ENCODE measurements around the gene EIF3D.
A peak's percentile ranks its signal among the peaks of the same experiment; 100 is the strongest.

The EIF3D gene

GRCh38 chr22:36528795-36529751 is at the start of gene EIF3D:
EIF3D (minus strand) TSS chr22:36529166; CDS start chr22:36526121, 3,045 bp downstream.
- peak within 1 kb of the TSS; percentile 51 for H3K4me3 ChIP-seq (ENCODE audit: low read depth, low read length)

GRCh38 chr22:36578619-36579018 is 49.7 kb upstream of the EIF3D start:
- no peak overlapping the region for H3K4me3 ChIP-seq (ENCODE audit: low read depth, low read length)

GRCh38 chr22:36577019-36577418 is 48.1 kb upstream of the EIF3D start:
- no peak overlapping the region for H3K4me3 ChIP-seq (ENCODE audit: low read depth, low read length)

- no peak overlapping the region for H3K4me3 ChIP-seq (ENCODE audit: low read depth, low read length)
These were observed 45.8 kb upstream of the EIF3D start for GRCh38 chr22:36574728-36575127.

GRCh38 chr22:36573815-36574363 is 44.9 kb upstream of the EIF3D start:
- no peak overlapping the region for H3K4me3 ChIP-seq (ENCODE audit: low read depth, low read length)

- no peak overlapping the region for H3K4me3 ChIP-seq (ENCODE audit: low read depth, low read length)
These were observed 43.0 kb upstream of the EIF3D start for GRCh38 chr22:36571991-36572390.

- no peak overlapping the region for H3K4me3 ChIP-seq (ENCODE audit: low read depth, low read length)
These were observed 41.0 kb upstream of the EIF3D start for GRCh38 chr22:36569999-36570398.

GRCh38 chr22:36568846-36569245 is 39.9 kb upstream of the EIF3D start:
- no peak overlapping the region for H3K4me3 ChIP-seq (ENCODE audit: low read depth, low read length)

GRCh38 chr22:36566720-36567119 is 37.8 kb upstream of the EIF3D start:
- no peak overlapping the region for H3K4me3 ChIP-seq (ENCODE audit: low read depth, low read length)

- H3K4me3 ChIP-seq (ENCODE audit: low read depth, low read length) = no peak overlapping the region
These were observed 36.7 kb upstream of the EIF3D start for GRCh38 chr22:36565686-36566085.

GRCh38 chr22:36565159-36565507 is 36.2 kb upstream of the EIF3D start:
- no peak overlapping the region for H3K4me3 ChIP-seq (ENCODE audit: low read depth, low read length)

GRCh38 chr22:36564422-36565158 is 35.6 kb upstream of the EIF3D start:
- no peak overlapping the region for H3K4me3 ChIP-seq (ENCODE audit: low read depth, low read length)

- no peak overlapping the region for H3K4me3 ChIP-seq (ENCODE audit: low read depth, low read length)
These were observed 34.9 kb upstream of the EIF3D start for GRCh38 chr22:36563898-36564297.

GRCh38 chr22:36563444-36563843 is 34.5 kb upstream of the EIF3D start:
- no peak overlapping the region for H3K4me3 ChIP-seq (ENCODE audit: low read depth, low read length)

GRCh38 chr22:36563001-36563400 is 34.0 kb upstream of the EIF3D start:
- no peak overlapping the region for H3K4me3 ChIP-seq (ENCODE audit: low read depth, low read length)

GRCh38 chr22:36562261-36562835 is 33.4 kb upstream of the EIF3D start:
- no peak overlapping the region for H3K4me3 ChIP-seq (ENCODE audit: low read depth, low read length)

- no peak overlapping the region for H3K4me3 ChIP-seq (ENCODE audit: low read depth, low read length)
These were observed 32.4 kb upstream of the EIF3D start for GRCh38 chr22:36561291-36561811.

GRCh38 chr22:36560001-36560400 is 31.0 kb upstream of the EIF3D start:
- no peak overlapping the region for H3K4me3 ChIP-seq (ENCODE audit: low read depth, low read length)

GRCh38 chr22:36554098-36554497 is 25.1 kb upstream of the EIF3D start:
- H3K4me3 ChIP-seq (ENCODE audit: low read depth, low read length) = no peak overlapping the region

GRCh38 chr22:36552289-36552688 is 23.3 kb upstream of the EIF3D start:
- H3K4me3 ChIP-seq (ENCODE audit: low read depth, low read length) = no peak overlapping the region
